NCI-H1930 (cell line): Measurements from ENCODE around the gene TAF15.

Source experiments
- DNase-seq, 2 experiments: peaks; one replicate each; lab custom pipeline; 2025; lab: John Stamatoyannopoulos, UW

Gene TAF15

GRCh38 chr17:35788477-35789368 is 20.6 kb upstream of the TAF15 start:
- DNase-seq, result no peak

DNA sequence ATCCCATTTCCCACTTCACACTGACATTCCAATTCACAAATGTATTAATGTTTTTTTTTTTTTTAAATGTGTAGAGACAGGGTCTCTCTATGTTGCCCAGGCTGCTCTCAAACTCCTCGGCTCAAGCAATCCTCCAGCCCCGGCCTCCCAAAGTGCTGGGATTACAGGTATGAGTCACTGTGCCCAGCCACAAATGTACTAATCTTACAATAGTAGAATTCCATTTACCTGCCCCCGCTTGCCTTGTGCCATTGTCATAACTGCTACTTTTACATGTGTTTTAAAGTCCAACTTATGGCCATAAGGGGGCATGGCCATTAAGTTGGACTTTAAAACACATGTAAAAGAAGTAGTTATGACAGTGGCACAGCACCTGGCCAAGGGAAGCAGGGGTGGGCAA is 18.4 kb upstream of the TAF15 start:
- DNase-seq, result no peak

DNA sequence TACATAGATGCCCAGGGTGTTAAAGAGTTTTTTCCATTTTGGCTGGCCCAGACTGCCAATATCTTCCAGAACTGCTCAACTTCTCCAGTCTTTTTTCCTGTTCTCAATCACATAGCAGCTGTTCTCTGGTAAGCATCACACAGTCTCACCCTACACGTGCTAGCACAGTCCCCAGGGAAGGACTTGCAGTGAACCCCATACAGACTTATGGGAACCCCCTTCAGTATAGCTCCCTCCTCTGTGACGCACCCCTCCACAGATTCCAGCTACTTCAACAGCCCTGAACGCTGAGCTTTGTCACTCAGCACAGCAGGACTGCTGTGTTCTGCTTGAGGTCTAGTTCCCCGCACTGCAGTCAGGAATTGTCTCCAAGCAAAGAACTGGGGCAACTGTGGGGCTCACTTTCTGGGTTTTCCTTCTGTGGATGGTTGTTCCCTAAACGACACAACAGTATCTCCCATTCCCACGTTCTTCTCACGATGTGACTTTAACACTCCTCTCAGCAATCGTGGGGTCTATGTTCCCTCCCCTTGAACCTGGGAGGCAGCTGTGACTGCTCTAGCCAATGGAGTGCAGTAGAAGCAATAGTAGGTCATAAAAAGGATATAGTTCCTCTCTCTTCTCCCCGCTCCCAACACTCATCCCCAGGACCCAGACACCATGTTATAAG is 17.5 kb upstream of the TAF15 start:
- DNase-seq, result no peak

- no peak for DNase-seq
These were observed 16.0 kb upstream of the TAF15 start for GRCh38 chr17:35793257-35793656.

DNA sequence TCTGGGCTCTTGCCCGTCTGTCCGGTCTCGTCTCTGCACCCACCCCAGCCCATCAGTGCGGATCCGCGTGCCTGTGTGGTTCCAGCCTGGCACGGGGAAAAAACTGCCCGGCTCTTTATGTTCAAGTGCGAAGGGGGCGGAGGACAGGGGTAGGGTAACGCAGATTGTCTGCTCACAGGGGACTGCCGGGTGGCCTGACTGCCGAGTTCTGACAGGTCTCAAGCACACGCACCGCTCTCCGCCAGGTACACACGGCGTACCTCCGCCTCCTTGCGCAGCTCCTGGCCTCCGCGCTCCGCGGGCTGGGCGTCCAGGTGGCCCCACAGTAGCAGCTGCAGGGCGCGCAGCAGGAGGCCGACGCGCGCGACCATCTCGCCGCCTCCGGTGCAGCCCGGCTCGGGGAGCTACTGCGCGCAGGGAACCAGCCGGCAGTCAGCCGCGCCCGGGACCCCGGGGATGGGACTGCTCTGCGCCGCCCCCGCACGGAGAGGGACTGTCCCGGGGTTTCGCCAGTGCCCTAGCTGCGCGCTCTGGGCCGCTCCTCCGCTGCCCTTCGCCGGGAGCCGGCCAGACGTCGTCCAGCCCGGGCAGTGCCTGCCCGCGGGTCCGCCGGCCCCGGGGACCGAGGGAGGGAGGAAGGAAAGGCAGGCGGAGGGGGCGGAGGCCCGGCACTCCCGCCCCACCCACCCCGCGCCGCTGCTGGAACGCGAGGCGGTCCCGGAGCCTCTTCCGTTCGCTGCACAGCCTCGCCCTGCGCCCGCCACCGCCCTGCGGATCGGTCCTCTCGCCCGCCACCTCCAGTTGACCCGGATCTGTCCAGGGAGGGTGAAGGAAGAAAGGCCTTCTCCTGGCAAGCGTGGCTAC is 14.0 kb upstream of the TAF15 start, which contains the start of gene MMP28:
Gene MMP28, minus strand, starts transcription at position 635 of the 864 bp plus-strand sequence. Its CDS starts 264 bp downstream, at position 371.
- peak in 1 of 2 experiments; percentile 11 for DNase-seq

DNA sequence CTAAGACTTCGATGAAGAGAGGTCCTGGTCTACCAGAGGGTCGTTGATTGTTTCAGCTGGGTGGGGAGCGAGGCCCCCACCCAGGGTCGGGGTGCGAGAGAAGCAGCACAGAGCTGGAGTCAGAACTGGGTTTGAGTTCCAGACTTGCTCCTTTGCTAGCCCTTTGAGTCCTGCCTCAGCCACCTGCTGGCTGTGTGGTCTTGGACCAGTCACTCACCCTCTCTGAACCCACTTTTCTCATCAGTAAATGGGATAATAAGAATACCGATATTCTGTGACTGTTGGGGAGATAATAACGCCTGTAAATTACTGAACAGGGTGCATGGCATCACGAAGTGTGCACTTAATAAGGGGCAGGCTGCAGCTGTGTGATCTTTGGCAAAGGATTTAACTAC is 13.4 kb upstream of the TAF15 start:
- no peak for DNase-seq

GRCh38 chr17:35796942-35797341 is 12.3 kb upstream of the TAF15 start:
- DNase-seq, result no peak

GRCh38 chr17:35797370-35797769 is 11.9 kb upstream of the TAF15 start:
- DNase-seq, result no peak

GRCh38 chr17:35797918-35798317 is 11.4 kb upstream of the TAF15 start:
- no peak for DNase-seq

- no peak for DNase-seq
These were observed 9.3 kb upstream of the TAF15 start for GRCh38 chr17:35799942-35800341.

DNA sequence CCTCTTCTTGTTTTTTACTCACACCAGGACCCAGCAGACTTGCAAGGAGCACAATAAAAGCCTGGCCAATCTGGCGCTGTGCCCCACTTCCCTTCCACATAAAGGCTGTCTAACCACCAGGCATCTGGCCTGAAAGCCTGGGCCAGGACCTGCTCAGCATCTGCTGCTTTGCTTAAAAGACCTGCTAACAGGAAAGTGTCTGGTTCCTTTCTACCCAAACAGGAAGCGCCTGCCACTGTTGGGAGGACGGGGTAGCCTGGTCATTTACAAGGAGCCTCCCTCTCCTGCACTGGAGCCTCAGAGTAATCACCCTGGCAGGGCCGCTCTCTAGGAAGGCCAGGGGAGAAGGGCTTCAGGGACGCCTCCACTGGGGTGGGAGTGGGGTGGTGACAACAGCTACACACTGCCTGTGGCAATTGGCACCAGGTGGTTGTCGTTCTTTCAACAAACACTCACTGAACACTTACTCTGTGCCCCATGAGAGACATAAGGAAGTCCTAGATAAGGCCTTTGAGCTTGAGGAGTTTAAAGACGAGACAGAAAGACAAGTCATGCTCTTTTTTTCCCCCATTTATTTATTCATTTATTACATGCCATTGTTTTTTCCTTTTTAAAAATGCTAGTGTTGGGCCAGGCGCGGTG is 7.6 kb upstream of the TAF15 start:
- no peak for DNase-seq

DNA sequence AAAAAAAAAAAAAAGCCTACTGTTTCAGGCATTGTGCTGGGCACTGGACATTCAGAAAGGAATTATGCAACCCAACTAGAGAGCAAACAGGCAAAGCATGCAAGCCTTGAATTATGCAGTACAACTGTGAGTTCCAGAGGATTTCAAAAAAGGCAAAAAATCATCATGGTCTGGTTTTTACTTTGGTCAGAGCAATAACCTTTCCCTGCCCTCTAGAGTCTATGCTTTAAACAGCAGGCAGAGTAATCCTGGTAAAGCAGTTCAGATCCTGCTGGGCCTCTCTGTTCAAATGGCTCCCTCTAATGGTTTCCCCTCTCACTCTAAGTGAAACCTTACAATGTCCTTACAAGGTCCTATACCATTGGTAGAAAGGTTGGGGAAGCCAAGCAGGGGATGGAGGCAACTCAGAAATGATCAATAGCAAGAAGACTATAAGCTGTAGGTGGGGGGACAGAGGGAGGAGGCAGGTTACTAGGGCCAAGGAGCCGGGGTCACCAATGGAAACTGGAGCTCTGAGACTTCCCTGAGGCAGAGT is 4.6 kb upstream of the TAF15 start:
- DNase-seq, result peak; percentile 47 to 58

GRCh38 chr17:35807371-35808144 is 1.7 kb upstream of the TAF15 start:
- DNase-seq, result no peak

DNA sequence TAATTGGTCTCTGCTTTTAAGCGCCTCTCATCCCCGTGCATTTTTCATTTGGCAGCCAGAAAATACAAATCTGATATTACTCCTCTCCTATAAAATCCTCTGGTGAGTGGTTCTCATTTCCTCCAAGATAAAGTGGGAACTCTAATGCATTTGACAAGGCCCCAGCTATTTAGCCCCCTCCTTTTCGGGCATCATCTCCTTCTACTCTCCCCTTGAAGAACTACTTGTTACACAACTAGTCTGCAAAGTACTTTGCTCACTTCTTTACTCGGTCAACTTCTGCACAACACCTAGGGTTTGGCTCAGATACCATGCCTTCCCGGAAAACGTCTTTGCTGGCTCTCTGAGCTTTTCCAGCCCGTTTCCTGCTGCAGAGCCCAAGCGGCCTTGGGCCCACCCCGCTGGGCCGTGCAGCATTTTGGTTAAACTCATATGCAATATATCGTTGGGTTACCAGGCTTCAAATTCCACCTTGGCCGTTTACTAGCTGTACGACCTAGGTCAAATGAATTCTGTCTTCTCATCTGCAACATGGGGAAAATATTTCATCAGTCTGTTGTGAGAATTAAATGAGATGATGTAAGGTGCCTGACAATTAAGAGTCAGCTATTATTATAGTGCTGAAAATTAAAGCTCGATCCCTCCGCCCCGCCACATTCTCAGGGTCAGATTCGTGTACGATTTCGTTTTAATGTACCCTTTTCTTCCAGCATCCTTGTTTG is 883 bp upstream of the TAF15 start:
- DNase-seq, result no peak

GRCh38 chr17:35809855-35810461 is 674 bp downstream of the TAF15 start:
- DNase-seq, result no peak

GRCh38 chr17:35811759-35812158 is 2.5 kb downstream of the TAF15 start:
- no peak for DNase-seq

DNA sequence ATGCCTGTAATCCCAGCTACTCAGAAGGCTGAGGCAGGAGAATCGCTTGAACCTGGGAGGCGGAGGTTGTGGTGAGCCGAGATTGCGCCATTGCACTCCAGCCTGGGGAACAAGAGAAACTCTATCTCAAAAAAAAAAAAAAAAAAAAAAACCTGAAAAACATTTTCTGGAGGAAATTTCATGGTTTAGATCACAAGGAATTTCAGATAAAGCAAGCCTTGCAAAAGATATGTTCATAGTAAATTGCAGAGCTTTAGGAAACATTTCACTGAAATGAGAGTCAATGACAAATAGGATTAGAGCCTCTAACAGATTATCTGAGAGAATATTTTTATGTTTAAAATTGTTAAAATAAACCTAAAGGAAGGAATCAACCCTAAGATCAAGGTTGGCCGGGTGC is 3.2 kb downstream of the TAF15 start:
- DNase-seq, result no peak

DNA sequence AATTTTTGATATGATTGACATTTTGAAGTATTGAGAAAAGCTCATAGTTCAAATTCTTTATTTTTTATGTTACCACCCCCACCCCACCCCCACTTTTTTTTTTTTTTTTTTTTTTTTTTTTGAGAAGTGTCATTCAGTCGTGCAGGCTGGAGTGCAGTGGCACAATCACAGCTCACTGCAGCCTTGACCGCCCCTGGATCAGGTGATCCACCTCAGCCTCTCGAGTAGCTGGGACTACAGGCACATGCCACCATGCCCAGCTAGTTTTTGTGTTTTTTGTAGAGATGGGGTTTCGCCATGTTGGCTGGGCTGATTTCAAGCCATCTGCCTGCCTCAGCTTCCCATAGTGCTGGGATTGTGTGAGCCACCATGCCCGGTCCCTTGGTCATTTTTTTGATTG is 7.4 kb downstream of the TAF15 start:
- no peak for DNase-seq

- no peak for DNase-seq
These were observed 7.9 kb downstream of the TAF15 start for GRCh38 chr17:35817196-35817595.

GRCh38 chr17:35819455-35819854 is 10.2 kb downstream of the TAF15 start:
- no peak for DNase-seq
